Liver (tissue), 2 donors: ENCODE results near the gene NUBPL.
"Not testable (repeated sequence)": the region's sequence is repeated elsewhere in the genome, so short reads cannot be mapped to it uniquely, and the experiment has no call there.

Experiments used
- TAF1 ChIP-seq: conservative IDR thresholded peaks from 2 replicates; pipeline ENCODE4 v1.6.1; 2016; ENCODE audit warnings: antibody characterized with exemption, mild to moderate bottlenecking
- YY1 ChIP-seq: IDR thresholded peaks from 2 replicates; pipeline ENCODE4 v1.6.1; 2016; ENCODE audit warnings: antibody characterized with exemption, mild to moderate bottlenecking
- donor health status: healthy.

- not testable (repeated sequence) for TF ChIP-seq TAF1, YY1
Measured at GRCh38 chr14:31811693-31812628, 250.8 kb downstream of the NUBPL start.
